ENCODE measurements around the gene MVD. TPM values are rescaled to one million over a fixed set of nuclear protein-coding genes. Genes with fewer than 3 reads are reported as not detected.

The MVD gene
- total and polyA plus RNA-seq, 2 of the 13 experiments (the other 11 are each of a cell fraction or from before 2014, with no cell fraction given): 28.1 to 187 TPM

GRCh38 chr16:88634994-88635670 lies 27.8 kb downstream of the MVD start:
- ATAC-seq (no peak), FAIRE-seq (no peak), DNase-seq (ENCODE audit: low spot score) (no peak)
- 66% methylated on average over 28 of the region's 28 CpGs for WGBS (ENCODE audit: low lambda C conversion rate)
- Histone ChIP-seq H3K79me2 (ENCODE audit: insufficient read depth, low read length) (no peaks in the 10 kb centered on the region), H3K4me3 (replicated peaks in 1 of 3; ENCODE audit: insufficient read depth in 1 of 3, low read depth in 2 of 3, low read length in 3 of 3) (no peak overlapping the region), H3K9me3 (ENCODE audit: low read length) (no peaks in the 10 kb centered on the region), H3K36me3 (replicated peaks in 1 of 2; ENCODE audit: control insufficient read depth in 1 of 2, insufficient read depth in 2 of 2, low read length in 2 of 2) (peaks cover 14 to 31% of the 10 kb centered on the region in 2 experiments; a peak in 4 of 5 replicates), H3K4me2 (ENCODE audit: low read depth, low read length) (no peak overlapping the region), H3K27ac (ENCODE audit: extremely low read length, insufficient read depth, low read length) (no peak overlapping the region), H2AFZ (ENCODE audit: low read length) (no peak overlapping the region), H3K4me1 (ENCODE audit: insufficient read depth, low read length) (peaks cover 16% of the 10 kb centered on the region), H3K9ac (ENCODE audit: insufficient read depth, low read depth, low read length) (no peak overlapping the region), H3K27me3 (ENCODE audit: control insufficient read depth in 1 of 2, insufficient read depth in 2 of 2, low read length in 2 of 2) (peaks cover 13 to 30% of the 10 kb centered on the region in 2 experiments; a peak in 4 of 5 replicates), H4K20me1 (ENCODE audit: insufficient read depth, low read length) (peaks cover 3% of the 10 kb centered on the region; the same call in 1 of the 2 replicates)
- intact Hi-C loops (cut with micrococcal nuclease; ENCODE audit: unreplicated experiment) (no loop called here), in situ Hi-C loops (cut with HindIII; ENCODE audit: extremely low pct_ligation_motif_present, low pct_unique_long_range_greater_than_20kb) (no loop called here)
- ChIA-PET CTCF (ENCODE audit: low intra/inter-chr PET ratio, low total read pairs) (no interaction called here), POLR2A (no interaction called here)
- BruUV-seq (replicated peaks): no TSS peak
- TF ChIP-seq ZNF280D (CRISPR knock-in tag; IDR thresholded peaks at IDR 0.05) (no peak), CEBPB (IDR thresholded peaks at IDR 0.05; ENCODE audit: borderline replicate concordance, low read depth, low read length) (no peak), MAX (IDR thresholded peaks at IDR 0.05) (no peak), ZBTB1 (CRISPR knock-in tag; IDR thresholded peaks at IDR 0.05; ENCODE audit: borderline replicate concordance) (no peak), PLRG1 (conservative IDR thresholded peaks at IDR 0.05) (no peak), NFATC3 (CRISPR knock-in tag; IDR thresholded peaks at IDR 0.05) (no peak), NFE2L1 (CRISPR knock-in tag; IDR thresholded peaks at IDR 0.05; ENCODE audit: borderline replicate concordance) (no peak), ZBTB40 (IDR thresholded peaks at IDR 0.05) (no peak), ZBTB40 (CRISPR knock-in tag; IDR thresholded peaks at IDR 0.05) (no peak), AGO2 (optimal IDR thresholded peaks at IDR 0.05; ENCODE audit: low read depth, low read length) (no peak)
- TF ChIP-seq, protein P1, sequence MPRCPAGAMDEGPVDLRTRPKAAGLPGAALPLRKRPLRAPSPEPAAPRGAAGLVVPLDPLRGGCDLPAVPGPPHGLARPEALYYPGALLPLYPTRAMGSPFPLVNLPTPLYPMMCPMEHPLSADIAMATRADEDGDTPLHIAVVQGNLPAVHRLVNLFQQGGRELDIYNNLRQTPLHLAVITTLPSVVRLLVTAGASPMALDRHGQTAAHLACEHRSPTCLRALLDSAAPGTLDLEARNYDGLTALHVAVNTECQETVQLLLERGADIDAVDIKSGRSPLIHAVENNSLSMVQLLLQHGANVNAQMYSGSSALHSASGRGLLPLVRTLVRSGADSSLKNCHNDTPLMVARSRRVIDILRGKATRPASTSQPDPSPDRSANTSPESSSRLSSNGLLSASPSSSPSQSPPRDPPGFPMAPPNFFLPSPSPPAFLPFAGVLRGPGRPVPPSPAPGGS (CRISPR knock-in tag; IDR thresholded peaks at IDR 0.05): no peak

Measured in HepG2 (cell line).